Measurements from ENCODE around the gene MAN2A1.

- TF ChIP-seq EZH2 (IDR thresholded peaks at IDR 0.05; ENCODE audit: borderline replicate concordance, low read length), result no peak
- TF ChIP-seq CTCF (IDR thresholded peaks at IDR 0.05; ENCODE audit: low read length), result no peak
These were observed 36.7 kb upstream of the MAN2A1 start for GRCh38 chr5:109653042-109653441.
